AG09309 (cell line): ENCODE measurements around the gene GPR37L1.

ENCODE experiments used
- DNase-seq: peaks from one replicate; pipeline ENCODE4 v3.0.0-alpha.2; 2010; ENCODE audit warnings: low read depth
- H3K4me3 ChIP-seq: 2 replicates; pipeline ENCODE4 v1.5.1; 2011; ENCODE audit warnings: mild to moderate bottlenecking, low read depth, low read length, moderate library complexity; ENCODE audit not compliant: control insufficient read depth
- CTCF ChIP-seq: IDR thresholded peaks from 2 replicates; pipeline ENCODE4 v1.5.1; 2011; ENCODE audit warnings: mild to moderate bottlenecking, low read depth, low read length, inconsistent platforms; ENCODE audit not compliant: insufficient read depth, control insufficient read depth; ENCODE audit errors: missing control alignments

The GPR37L1 gene

GRCh38 chr1:202084791-202085681 is 37.7 kb upstream of the GPR37L1 start:
- no peak overlapping the region for H3K4me3 ChIP-seq
- TF ChIP-seq CTCF = no peak
- DNase-seq = no peak

GRCh38 chr1:202085682-202086373 is 36.9 kb upstream of the GPR37L1 start:
- TF ChIP-seq CTCF = no peak
- no peak for DNase-seq
- no peak overlapping the region for H3K4me3 ChIP-seq

- no peak for TF ChIP-seq CTCF
- DNase-seq = no peak
- H3K4me3 ChIP-seq = no peak overlapping the region
Observed at GRCh38 chr1:202086579-202087350, 36.0 kb upstream of the GPR37L1 start.

GRCh38 chr1:202088206-202088605 is 34.5 kb upstream of the GPR37L1 start:
- no peak overlapping the region for H3K4me3 ChIP-seq
- no peak for DNase-seq
- TF ChIP-seq CTCF = no peak

- TF ChIP-seq CTCF = no peak
- H3K4me3 ChIP-seq = no peak overlapping the region
- DNase-seq = no peak
Observed at GRCh38 chr1:202090994-202091393, 31.7 kb upstream of the GPR37L1 start.

- no peak for TF ChIP-seq CTCF
- no peak overlapping the region for H3K4me3 ChIP-seq
- DNase-seq = no peak
Observed at GRCh38 chr1:202093858-202094257, 28.9 kb upstream of the GPR37L1 start.
